Fibroblast of peridontal ligament (primary cell): ENCODE results near the gene GK2.

Experiments
- DNase-seq: peaks from one replicate; pipeline ENCODE4 v3.0.0-alpha.2; 2010; ENCODE audit errors: extremely low read depth

GK2 gene

DNA sequence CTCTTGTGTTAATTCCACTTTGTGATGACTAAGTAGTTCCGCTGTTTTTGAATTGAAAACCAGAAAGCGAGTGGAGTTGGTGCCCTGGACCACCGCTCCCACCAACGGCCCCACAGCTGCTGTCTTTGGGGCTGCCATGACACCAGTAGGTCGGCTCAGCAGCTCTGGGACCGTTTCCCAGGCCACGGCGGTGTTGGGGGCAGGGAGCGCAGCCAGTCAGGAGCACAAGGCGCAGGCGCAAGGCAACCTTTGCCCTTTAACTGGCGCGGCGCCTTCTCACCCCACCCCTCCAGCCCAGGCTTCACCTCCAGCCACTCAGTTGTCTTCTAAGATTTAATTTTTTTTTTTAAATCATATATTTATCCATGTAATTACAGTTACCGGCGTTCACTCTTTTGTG lies at the start of gene GK2:
TSS of gene GK2 (minus strand) at position 166 of the 400 bp plus-strand sequence. CDS start at position 138, 28 bp downstream.
- no peak for DNase-seq

DNA sequence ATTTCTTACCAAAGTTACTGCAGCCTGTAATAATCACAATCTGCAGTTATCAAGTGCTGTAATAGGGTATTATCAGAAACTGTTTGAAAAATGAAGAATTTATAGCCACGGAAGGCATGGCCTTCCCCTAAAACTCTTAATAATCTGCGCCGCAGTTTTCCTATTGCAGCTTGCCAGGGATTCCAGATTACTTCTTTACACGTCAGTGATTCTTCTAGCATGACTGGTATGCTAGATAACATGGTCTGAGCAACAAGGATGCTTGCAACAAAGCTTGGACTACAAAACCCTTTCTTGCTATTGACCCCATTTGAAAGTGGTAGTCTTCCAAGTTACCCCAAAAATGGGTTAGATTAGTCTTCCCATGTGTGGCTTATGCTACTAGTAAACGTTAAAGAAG lies 47.2 kb upstream of the GK2 start:
- DNase-seq, result no peak

GRCh38 chr4:79454656-79455055 lies 46.6 kb upstream of the GK2 start:
- no peak for DNase-seq

GRCh38 chr4:79450053-79450452 lies 42.0 kb upstream of the GK2 start:
- DNase-seq, result no peak

DNA sequence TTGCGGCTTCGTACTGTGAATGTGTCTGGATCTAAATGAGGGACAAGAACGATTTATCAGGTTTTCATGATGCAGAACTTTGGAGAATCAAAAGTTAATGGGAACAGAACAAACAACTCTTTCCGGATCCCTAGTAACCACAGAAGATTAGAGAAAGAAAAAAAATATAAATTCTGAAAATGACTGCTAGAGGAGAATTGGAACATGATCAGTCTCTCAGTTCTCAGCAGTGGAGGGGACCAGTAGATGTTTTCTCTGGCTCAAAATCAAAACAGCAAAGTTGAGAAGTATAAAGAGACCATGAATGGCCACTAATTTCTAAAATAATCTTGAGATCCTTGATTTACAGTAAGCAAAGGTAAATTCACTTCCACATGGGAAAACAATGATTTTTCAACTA lies 38.1 kb upstream of the GK2 start:
- DNase-seq, result no peak

DNA sequence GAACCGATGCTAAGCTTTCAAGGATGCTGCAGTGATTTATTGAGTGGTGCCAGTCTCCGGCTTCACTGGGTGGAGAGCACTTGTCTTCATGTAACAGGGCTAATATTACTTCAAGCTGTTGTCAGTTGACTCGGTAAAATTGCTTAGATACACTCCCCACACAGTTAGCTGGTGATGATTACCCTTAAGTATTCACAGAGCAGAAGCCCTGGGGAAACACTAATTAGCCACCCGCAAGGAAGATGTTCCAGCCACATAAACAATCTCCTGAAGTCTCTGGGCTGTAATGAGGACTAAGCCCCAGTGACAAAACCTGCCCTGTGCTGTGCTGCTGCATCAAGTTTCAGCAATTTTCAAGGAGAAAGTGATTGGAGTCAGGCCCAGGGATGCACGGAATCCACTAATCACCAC lies 37.3 kb upstream of the GK2 start:
- DNase-seq, result peak; percentile 25

DNA sequence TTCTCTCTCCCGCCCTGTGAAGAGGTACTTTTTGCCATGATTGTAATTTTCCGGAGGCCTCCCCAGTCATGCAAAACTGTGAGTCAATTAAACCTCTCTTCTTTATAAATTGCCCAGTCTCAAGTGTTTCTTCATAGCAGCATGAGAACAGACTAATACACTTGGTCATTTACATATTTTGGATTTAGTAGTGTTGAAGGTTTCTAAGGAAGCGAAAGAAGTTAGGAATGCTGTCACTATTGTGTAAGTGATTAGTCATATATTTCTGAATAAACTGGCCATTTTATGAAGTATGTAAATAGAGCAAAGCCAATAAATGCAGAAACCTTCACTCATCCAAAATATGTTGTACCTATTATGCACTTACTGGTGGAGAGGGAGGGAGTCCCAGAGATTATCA lies 34.4 kb upstream of the GK2 start:
- peak; percentile 34 for DNase-seq

- DNase-seq, result no peak
These were observed 31.5 kb upstream of the GK2 start for GRCh38 chr4:79439489-79439888.

- no peak for DNase-seq
These were observed 23.8 kb upstream of the GK2 start for GRCh38 chr4:79431839-79432238.

DNA sequence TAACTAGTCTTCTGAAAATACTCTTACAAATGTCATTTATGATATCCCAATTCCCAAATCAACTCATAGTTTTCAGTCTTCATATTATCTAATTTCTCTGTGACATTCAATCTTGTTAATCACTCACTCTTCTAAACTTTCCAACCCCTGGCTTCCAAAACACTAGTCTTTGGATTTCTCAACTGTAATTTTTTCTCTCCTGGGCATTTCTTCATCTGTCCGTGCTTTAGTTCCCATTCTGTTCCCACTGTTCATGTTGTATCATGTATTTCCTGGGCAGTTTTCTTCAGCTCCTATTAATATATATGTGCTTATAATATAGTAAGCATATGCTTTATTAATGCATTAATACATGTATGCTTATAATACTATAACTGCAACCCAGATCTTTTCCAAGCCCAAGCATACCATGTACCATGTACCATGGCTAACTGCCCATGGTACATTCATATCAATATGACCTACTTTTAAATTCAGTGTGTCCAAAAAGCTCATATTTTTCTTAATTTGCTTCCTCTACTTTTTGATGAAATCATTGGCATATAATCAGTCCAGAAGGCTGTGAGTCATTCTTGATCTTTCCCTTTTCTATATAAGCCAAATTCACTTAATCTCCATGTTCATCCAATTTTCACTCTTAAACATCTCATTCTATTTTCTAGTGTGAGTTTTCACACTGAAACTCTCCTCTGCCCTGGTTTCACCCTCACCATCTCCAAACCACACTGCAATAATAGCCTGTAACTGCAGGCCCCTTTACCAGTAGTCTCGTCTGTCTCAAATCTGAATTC lies 21.3 kb upstream of the GK2 start:
- DNase-seq, result no peak

GRCh38 chr4:79426989-79427388 lies 19.0 kb upstream of the GK2 start:
- DNase-seq, result no peak

DNA sequence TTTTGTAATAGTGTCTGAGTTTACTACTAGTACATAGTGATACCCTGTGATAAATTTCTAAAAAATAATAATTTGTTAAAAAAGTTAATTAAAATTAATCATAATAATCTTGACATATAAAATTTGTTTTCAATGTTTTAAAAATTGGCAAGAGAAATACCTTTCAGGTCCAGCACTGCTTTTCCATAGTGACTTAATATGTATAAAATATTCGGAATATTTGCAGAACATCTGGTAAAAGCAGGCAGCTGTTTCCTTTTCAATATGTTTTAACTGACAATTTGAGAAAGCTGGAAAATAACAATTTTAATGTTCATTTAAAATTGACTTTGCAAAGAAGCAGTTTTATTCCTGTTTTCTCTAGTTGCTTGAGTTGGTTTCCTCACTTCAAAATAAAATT lies 17.6 kb upstream of the GK2 start:
- DNase-seq, result no peak

DNA sequence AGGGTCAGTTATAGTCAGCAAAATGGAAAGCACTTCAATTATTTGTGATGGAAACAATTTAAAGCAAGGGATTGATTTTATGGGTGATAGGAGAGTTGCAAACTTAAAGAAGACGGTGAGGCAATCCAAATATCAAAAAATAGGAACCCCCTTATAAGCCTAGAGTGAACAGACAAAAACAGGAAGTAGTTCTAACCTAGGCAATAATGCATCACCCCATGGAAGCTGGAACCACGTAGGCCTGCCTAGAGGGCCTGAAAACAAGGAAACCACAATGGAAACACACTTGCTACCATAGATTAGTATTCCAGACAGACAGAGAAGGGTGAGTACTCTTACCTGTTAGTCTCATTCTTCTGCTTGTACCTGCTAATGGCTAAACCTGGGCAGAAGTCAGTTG lies 13.5 kb upstream of the GK2 start:
- no peak for DNase-seq

GRCh38 chr4:79413886-79414285 lies 5.9 kb upstream of the GK2 start:
- no peak for DNase-seq

DNA sequence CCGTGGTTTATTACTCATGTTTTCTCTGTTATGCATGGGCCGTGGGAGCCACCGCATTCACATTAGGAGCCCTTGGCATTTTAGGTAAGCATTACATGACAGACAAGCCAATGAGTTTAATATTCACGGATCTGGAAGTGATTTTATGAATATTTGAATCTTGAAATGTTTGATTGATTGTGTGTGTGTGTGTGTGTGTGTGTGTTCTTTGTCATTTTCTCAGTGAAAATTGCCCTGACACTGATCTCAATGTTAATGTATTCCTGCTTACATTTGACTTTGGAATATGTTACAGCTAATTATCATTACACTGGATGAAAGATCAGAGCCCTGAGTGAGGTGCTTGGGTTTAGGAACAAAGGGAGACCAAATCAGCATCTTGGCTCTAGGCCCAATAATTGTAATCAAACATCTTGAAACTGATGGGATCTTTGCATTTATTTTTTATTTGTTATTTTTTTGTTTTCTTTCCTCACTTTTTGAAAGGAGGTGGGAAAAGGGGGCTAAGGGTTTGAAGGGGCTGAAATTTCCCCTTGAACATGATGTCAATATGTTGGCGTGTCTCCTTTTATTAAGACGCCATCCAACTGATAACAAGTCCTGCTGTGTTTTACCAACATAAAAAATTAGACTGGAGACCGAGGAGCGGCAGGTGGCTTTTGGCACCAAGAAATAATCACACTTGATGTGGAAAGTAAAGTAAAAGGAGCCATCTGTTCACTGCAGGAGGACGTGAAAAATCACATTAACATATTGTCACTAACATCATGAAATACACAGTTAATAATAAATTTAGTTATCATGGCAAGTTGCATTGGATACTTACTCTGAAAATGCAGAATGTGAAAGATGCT lies 5.2 kb upstream of the GK2 start:
- DNase-seq, result no peak

GRCh38 chr4:79404666-79405065 lies 3.4 kb downstream of the GK2 start:
- no peak for DNase-seq

DNA sequence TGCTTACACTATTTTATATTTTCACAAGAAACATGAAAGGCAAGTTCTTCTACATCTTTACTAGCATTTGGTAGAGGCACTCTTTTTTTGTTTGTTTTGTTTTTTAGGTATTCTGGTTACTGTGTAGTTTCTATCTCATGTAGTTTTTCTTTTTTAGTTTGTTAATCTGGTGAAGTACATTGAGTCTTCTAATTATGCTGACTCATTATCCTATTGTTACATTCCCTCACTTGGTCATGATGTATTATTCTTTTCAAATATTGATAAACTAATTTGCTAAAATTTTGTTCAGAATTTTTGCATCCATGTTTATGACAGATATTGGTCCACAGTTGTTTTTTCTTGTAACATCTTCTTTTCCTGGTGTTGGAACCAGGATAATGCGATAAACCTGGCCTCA lies 4.7 kb downstream of the GK2 start:
- DNase-seq, result no peak

DNA sequence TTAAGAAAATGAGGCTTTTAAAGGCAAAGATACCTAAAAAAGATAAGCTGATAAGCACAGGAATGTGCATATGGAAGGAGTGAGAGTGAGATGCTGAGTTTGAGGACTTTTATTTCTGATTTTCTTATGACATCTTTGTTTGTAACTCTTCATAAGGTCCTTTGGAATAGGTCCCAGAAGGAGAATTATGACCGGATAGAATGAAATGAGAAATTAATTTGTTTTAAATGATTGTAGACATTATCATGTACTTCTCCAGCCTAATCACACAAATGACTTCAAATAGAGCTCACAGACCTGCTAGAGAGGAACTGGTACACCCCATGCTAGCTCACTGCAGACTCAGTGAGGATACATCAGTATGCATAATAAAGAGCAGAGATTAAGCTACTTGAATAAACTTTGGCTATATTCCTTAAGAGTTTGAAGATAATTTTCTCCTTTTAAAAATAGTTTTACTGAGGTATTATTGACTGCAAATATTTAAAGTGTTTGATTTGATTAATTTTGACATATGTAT lies 5.6 kb downstream of the GK2 start:
- DNase-seq, result no peak

DNA sequence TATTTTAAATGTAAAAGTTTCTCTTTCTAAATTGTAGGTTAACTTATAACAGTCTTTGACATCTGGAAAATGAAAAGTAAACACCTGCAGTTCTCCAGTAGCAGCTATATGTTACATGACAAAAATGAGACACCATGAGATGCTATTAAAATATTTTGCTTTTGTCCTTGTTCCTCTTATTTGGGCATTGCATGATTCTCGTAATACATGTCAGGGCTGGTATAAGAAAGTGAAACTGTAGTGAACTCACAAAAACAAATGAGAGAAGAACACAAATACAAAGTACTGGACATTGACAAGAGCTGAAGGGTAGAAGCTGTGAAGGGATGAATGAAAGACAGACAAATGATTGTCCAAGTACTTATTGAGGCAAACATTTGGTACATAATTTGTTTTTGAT lies 9.0 kb downstream of the GK2 start:
- DNase-seq, result no peak

DNA sequence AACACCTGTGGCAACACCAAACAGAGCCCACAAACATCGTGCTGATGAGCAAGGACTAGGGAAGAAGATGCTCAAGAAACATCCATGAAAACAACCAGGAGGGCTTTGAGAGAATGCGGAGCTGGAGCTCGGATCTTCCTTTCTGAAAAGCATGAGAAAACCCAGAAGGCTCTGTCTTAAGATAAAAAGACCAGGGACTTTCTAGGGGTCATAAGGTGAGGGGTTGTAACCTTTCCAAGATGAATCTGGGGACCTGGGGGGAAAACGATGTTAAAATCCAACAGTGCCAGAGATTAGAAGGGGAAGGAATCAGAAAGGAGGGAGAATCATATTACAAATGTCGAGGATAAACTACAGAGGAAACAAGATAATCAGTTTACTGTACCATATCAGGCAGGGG lies 10.1 kb downstream of the GK2 start:
- DNase-seq, result no peak

DNA sequence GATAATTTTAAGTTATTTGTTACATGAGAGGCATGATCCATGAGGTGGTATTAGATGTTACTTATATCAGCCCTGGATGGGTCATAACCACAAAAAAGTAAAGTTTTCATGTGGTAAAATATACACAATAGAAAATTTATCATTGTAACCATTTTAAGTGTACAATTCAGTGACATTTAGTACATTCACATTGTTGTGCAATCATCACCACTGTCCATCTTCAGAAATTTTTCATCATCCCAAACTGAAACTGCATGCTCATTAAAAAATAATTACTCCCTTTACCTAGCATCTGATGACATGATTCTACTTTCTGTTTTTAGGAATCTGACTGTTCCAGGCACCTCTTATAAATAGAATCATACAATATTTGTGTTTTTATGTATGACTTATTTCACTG lies 11.2 kb downstream of the GK2 start:
- DNase-seq, result no peak

DNA sequence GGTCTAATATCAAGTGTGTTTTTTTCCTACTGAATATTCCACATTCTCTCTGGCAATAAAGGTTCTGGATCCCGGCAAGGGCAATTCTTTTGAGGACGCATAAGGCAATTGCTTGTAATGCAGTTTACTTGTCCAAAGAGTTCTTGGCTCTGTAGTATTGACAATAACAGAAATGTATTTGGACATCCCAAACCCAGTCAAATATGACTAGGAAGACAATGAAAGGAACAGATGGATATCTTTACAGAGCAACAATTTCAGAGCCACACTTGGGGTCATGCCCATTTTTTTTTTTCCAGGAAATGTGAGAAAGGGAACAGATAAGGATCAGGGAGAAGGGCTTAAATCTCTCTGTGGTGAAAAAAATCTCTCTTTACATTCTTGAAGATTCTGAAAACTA lies 12.2 kb downstream of the GK2 start:
- DNase-seq, result no peak

DNA sequence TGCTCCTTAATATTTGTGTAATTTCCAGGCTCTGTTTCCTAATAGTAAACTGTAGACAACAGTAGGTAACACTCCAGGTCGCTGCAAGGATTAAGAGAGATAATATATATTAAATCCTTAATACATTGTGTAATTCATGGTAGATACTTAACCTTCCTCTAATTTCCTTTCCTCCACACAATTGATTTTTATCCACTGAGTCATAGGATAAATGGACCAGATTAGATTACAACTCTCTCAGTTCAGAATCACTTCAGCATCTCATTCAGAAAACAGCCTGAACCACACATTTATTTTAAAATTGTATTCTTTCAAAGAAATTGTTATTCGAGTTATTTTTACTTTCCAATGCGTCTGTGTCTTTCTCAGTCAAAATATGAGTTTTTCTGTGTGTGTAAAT lies 17.1 kb downstream of the GK2 start:
- DNase-seq, result no peak
